HG03342 (cell line): ENCODE measurements around the gene PINLYP.
A peak's percentile ranks its signal among the peaks of the same experiment; 100 is the strongest.
"Not testable (repeated sequence)": the region's sequence is repeated elsewhere in the genome, so short reads cannot be mapped to it uniquely, and the experiment has no call there.

Experiments
- ATAC-seq: cut with Tn5 transposase; IDR thresholded peaks from one replicate; pipeline ENCODE4 v1.9.1; 2021; ENCODE audit warnings: mild to moderate bottlenecking, moderate library complexity; ENCODE audit not compliant: unreplicated experiment

The PINLYP gene

DNA sequence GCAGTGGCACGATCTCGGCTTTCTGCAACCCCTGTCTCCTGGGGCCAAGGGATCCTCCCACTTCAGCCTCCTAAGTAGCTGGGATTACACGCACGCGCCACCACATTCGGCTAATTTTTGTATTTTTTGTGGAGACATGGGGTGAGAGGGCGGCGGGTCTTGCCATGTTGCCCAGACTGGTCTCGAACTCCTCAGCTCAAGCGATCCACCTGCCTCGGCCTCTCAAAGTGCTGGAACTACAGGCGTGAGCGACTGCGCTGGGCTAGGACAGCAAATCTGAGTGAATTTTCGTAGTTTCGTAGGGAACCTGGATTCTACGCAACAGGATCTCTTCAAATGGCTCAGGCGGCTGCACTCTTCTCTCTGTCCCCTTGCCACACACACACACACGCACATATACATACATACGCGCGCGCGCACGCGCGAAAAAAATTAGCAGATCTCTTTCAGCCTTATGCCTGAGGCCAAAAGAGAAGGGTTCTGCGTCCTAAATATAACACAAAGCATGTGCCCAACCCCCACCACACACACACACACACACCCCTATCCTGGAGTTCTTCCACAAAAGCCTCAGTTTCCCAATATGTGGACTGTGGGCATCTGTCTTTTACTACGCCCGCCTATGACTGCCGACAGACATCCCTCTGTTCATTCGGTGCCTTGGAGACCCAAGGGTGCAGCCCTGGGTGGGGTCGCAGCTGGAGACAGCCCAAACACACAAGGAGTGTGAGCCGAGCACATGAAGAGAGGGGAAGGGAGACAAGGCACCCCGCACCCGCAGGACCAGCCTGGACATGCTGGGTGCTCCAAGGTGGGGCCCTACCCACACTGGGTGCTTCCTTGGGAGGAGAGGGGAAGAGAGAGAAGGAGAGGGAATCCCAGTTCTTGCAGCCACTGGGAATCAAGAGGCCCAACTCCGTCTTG lies 616 bp downstream of the PINLYP start:
- ATAC-seq: no peak

DNA sequence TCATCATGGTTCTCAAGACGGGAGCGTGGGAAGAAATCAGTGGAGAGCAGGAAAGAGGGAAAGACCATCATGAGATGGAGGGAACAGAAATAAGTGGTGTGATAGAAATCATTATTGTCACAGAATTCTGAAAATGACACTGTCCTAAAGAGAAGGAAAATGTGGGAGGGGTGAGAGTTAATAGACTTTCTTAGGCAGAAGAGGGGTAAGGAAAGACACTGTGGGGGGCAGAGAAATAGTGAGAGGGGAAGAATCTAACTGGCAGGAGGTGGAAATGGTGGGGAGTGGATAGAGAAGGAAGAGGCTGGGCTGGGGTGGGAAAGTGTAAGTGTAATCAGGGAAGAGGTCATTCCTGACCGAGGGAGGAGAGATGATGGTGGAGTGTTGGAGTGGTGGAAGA lies 3.2 kb downstream of the PINLYP start:
- no peak for ATAC-seq

DNA sequence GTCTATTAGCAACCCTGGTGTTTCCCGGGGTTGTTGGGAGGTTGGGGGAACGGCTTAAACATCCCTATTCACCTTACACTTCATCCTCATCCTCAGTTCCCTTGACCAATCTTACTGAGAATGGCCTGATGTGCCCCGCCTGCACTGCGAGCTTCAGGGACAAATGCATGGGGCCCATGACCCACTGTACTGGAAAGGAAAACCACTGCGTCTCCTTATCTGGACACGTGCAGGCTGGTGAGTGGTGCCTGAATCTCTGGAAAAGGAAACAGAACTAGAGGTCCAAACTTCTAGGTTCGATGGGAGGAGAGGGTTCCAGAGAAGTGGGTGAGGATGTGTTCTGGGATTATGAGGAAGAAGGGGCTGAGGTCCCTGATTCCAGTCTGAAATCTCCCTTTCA lies 5.9 kb downstream of the PINLYP start:
- no peak for ATAC-seq

DNA sequence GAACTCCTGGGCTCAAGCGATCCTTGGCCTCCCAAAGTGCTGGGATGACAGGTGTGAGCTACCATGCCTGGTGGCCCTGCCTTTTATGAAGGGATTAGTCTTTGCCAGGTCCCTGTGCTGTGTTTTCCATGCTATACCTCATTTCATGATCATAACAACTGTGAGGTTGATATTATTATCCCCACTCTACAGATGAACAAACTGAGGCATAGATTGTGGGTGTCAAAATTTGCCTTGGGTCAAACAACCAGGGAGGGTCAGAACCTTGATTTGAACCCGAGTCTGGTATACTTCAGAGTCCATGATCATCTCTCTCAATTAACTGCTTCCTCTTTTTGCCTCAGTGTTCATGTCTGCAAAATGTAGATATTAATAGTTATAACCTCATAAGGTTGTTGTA lies 6.9 kb downstream of the PINLYP start:
- no peak for ATAC-seq

DNA sequence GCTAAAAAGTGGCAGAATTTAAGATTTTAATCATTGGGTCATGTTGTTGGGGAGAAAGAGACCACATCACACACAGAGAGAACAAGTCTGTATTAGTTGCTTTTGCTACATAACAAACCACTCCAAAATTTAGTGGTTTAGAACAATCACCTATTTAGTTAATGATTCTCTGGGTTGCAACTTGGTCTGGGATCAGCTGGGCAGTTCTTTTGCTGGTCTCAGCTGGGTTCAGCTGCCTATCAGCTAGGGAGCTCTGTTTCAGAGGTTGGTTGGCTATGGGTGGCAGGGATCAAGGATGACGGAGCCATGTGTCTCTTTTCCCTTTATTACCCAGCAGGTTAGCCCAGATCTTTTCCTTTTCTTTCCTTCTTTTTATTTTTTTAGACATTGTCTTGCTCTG lies 8.9 kb downstream of the PINLYP start:
- peak; percentile 42 for ATAC-seq

DNA sequence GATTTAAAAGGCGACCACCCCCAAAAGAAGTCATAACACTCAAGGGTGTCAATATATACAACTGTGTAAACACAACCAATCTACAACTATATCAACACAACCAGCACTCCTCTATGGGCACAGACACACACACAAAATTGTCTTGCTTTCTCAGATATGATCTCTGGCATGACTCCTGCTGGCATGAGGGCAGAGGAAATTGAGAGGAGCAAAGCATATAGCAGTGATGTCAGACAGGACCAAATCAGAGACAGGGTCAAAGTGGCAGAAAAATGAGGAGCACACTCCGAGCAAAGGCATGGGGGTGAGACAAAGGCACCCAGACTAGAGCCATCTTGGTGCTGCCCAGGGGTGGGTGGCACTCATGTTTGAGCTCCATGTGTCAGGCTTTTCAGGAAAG lies 10.7 kb downstream of the PINLYP start:
- ATAC-seq: no peak

DNA sequence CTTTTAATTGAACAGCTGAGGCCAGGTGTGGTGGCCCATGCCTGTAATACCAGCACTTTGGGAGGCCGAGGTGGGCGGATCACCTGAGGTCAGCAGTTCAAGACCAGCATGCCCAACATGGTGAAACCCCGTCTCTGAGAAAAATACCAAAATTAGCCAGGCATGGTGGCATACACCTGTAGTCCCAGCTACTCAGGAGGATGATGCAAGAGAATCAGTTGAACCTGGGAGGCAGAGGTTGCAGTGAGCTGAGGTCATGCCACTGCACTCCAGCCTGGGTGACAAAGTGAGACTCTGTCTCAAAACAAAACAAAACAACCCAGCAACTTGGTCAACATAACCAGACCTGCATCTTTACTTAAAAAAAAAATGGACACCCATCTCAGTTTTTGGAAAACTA lies 11.4 kb downstream of the PINLYP start:
- ATAC-seq: not testable (repeated sequence)

DNA sequence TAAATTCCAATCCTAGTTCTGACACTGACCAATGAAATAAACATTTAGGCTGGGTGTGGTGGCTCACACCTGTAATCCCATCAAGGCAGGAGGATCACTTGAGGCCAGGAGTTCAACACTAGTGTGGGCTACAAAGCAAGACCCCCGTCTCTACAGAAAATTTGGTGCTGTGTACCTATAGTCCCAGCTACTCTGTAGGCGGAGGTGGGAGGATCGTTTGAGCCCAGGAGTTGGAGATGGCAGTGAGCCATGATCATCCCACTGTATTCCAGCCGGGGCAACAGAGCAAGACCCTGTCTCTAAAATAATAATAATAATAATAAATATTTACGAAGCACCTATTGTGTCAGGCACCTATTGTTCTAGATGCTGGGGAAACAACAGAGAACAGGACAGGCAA lies 13.7 kb downstream of the PINLYP start:
- ATAC-seq: no peak

DNA sequence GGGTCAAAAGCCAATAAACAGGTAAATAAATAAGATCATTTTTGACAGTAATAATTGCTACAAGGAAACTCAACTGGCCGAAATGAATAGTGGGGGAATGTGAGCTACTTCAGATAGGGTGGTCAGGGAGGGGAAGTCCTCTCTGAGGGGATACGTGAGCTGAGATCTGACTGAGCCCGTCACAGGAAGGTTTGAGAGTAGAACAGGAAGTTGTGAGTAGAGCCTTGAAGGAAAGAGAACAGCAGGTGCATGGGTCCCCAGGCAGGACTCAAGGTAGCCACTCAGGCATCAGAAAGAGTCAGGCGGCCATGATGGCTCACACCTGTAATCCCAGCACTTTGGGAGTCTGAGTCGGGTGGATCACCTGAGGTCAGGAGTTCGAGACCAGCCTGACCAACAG lies 14.1 kb downstream of the PINLYP start:
- no peak for ATAC-seq

DNA sequence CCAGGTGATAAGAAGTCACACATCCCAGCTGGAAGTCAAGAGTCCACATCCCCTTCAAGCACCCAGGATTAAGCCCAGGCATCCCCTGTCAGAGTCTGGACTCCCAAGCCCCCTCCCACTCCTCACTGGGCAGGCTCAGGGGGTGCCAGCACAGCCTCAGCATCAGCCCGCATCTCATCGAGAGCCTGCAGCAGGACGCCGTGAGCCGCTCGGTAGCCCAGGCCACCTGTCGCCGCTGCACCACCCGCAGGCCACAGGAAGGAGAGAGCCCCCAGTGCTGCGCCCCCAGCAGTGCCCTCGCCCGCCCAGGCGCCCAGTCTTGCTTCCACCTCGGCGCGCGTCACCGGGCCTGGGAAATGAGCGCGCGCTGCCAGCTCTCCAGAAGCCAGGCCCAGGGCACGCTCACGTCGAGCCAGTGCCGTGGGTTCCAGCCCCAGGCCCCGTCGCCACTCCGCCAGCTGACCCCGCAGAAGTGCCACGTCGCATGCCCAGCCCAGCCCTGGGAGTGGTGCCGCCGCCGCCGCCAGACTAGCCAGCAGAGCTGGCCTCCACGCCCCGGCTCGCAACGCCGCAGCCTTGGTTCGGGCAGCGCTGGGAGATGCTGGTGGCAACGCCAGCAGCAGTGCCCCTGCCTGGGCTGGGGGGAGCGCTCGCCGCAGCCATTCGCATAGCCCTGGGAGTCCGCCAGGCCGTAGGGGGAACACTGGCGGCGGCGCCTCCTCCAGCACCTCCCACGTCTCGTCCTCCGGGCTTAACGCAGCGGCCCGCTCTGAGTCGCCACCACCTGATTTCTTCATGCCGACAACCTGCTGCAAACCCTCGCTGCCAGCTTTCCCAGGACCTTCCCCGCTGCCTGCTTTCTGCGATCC lies 16.5 kb downstream of the PINLYP start:
- ATAC-seq: no peak

DNA sequence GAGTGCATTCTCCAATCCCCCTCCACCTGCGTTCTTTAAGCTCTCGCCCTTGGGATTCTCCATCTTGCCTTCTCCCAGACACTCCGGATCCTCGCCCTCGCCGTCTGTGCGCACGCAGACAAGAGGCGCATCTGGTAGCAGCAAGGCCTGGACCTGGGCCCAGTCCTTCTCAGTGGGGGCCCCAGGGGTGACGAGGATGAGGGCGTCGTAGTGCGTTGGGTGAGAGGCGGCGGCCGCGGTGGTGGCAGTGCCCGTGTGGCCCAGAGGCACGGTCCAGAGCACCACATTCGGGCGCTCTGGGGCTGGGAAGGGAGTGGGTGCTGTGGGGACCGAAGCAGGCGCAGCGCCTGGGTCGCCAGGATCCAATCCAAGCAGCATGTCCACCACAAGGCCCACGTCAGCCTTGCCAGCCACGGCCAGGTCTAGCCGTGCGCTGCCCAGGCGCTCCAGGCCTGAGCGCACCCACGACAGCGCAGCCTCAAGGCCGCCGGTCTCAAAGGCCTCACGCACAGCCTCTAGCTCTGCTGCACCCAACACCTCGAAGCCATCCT lies 17.3 kb downstream of the PINLYP start:
- no peak for ATAC-seq

DNA sequence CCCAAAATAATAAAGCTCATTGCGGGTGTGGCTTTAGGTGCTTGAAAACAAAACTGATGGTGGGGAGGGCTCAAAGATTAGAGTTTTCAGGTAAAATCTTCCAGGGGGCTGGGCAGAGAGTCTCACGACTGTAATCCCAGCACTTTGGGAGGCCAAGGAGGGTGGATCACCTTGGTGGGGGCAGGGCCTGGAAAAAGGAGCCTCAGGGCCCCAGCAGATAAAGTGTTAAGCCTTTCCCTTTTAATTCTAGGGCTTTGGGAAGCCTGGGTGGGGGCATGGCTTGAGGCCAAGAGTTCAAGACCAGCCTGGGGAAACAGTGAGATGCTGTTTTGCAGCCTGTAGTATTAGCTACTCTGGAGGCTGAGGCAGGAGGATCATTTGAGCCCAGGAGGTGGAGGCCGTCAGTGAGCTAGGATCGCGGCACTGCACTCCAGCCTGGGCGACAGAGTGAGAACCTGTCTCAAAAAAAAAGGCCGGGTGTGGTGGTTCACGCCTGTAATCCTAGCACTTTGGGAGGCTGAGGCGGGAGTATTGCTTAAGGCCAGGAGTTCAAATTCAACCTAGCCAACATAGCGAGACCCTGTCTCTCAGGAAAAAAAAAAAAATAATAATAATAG lies 18.6 kb downstream of the PINLYP start:
- ATAC-seq: no peak

DNA sequence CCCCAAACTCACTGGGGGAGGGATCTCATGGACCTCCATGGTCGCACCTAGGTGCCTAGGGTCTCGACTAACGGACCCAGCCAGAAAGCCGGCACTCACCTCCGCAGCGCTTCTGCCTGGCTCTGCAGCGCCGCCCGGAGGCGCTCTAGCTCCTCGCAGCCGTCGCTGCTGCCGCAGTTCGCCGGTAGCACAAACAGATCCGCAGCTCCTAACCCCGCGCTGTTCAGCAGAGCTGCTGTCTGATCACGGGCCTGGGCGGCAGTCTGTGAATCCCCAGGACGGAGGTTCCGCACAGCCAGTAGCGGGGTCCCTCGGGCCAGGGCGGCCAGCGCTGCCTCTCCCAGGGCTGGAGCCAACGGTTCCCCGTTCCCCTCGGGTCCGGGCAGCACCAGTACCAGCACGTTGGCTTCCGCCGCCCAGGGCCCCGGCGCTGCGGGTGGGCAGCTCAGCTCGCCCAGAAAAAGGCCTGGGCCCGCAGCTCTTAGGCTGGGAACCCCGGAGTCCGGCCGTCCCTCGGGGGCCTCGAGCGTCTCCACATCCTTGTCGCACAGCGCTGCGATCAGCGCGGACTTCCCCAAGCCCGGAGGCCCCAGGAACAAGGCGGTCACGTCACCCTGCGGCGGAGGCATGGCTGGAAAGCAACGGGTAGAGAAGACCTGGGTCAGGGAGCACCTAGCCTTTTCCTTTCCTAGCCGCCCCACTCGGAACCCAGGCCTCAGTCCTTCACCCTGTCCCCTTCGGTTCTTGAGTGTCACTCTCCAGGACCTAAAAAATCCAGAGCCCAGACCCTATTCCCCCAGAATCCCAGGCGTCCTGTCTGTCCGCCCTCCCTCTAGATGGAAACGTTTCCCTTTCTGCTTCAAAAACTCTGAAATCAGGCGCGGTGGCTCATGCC lies 19.4 kb downstream of the PINLYP start:
- ATAC-seq: peak; percentile 24

DNA sequence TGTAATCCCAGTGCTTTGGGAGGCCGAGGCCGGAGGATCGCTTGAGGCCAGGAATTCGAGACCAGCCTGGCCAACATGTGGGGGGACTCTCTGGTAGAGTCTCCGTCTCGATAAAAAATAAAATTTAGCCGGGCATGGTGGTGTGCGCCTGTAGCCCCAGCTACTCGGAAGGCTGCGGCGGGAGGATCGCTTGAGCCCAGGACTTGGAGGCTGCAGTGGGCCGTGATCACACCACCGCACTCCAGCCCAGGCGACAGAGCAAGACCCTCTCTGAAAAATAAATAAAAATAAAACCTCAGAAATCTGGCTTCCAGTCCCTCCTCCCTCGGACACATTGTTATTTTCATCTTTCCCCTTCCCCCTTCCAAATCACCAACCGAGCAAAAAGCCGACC lies 20.0 kb downstream of the PINLYP start:
- ATAC-seq: peak; percentile 0

DNA sequence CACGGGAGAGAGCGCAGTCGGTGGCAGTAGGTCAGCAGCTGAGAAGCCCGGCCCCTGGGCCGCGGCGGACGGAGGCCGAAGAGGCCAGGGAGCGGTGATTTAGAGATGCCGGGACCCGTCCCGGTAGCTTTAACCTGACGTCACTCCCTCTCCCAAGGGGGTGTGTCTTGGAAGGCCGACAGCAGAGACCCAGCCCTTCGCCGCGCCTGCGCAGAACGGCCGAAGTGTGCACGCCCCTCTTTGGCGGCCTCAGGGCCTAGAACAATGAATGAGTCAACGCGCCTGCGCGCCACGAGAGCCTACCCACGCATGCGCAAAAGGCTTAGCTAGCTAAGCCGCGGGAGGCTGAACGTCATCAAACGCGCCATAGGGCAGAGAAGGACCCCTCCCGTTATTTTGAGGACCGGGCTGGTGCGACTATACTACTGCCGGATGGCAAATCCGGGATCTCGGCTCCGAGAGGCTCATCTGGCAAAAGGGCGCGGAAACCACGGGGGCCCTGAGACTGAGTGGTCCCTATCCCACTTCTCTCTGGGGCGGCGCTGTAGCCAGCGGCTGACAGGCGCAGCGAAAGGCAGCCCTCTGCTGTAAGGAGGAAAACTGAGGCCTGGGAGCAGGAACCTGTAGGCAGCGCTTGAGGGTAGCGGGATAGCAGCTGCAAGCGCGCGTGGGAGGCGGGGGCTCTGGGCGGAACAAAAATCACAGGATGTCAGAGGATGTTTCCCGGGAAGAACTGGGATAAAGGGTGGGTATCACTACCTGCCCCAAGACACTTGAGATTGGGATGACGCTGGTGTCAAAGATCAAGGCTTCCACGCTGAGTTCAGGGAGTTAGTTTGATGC lies 20.6 kb downstream of the PINLYP start, which contains the start of the genes IRGQ and ZNF576:
Gene IRGQ (minus strand): TSS at position 136 of the 843 bp plus-strand sequence. CDS start 796 bp downstream, outside the sequence.
Gene ZNF576 (plus strand): TSS at position 597 of the 843 bp plus-strand sequence. CDS start 514 bp downstream, outside the sequence.
- peak; percentile 71 for ATAC-seq

DNA sequence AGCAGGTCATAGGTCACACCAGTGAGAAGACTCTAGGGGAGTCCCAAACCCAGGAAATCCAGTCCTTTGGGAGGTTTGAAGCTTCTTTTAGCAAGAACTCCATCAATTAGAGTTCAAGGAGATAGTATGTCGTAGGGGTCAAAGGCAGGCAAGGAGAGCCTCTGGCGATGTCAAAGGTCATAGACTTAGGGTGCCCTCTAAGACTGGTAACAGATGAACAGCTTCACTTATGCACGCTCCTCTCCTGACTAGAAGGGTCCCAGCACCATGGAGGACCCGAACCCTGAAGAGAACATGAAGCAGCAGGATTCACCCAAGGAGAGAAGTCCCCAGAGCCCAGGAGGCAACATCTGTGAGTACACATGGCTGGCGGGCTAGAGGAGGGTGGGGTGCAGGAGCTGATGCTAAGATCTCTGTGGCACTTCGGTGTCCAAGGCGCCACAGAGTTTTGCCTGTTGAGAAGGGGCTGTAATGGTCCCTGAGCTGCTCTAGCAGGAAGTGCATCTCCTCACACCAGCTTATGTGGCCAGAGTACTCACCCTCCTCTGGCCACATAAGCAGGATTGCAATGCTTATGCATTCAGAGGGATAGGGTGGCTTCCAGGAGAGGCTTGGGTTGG lies 21.4 kb downstream of the PINLYP start:
- no peak for ATAC-seq

DNA sequence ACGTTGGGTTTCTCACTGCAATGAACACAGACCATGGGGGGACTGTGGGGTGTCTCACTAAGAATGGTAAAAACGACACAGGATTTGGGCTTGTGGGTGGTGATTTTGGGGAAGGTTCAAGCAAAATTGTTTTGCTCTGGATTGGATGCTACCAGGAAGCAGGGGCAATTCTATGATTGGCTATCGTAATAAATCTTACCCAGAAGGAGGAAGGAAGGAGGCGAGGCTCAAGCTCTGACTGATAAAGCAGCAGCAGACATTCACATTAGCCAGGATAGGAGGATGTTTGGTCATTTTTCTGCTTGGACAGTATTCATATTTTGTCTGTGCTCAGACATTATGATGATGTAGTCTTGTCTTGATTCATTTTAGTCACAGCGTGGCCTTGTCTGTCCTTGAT lies 22.3 kb downstream of the PINLYP start:
- ATAC-seq: no peak

DNA sequence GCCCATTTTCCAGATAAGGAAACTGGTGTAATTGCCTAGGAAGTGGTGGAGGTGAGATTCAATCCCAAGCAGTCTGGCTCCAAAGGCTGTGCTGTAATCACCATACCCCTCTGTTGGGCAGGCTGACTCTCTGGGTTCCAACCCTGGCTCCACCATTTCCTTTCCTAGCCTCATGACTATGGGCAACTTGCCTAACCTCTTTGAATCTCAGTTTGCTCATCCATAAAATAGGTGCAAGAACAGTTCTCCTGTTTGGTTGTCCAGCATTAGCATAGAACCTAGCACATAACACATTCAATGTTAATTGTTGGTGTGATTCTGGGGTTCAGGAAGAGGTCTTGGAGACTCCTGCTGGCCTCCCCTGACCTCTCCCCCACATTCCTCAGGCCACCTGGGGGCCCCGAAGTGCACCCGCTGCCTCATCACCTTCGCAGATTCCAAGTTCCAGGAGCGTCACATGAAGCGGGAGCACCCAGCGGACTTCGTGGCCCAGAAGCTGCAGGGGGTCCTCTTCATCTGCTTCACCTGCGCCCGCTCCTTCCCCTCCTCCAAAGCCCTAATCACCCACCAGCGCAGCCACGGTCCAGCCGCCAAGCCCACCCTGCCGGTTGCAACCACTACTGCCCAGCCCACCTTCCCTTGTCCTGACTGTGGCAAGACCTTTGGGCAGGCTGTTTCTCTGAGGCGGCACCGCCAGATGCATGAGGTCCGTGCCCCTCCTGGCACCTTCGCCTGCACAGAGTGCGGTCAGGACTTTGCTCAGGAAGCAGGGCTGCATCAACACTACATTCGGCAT lies 23.0 kb downstream of the PINLYP start:
- no peak for ATAC-seq
